ENCODE measurements around the gene LRRC4.
A peak's percentile ranks its signal among the peaks of the same experiment; 100 is the strongest.

LRRC4 gene

GRCh38 chr7:128068785-128069184 is 37.5 kb upstream of the LRRC4 start:
- H3K9me3 Mint-ChIP-seq, result no peaks in the 10 kb centered on the region
- no peaks in the 10 kb centered on the region for H3K27me3 Mint-ChIP-seq (ENCODE audit: low read depth)
- H3K27ac Mint-ChIP-seq, result no peak overlapping the region
- H3K4me1 Mint-ChIP-seq (ENCODE audit: low read depth), result peaks cover 11% of the 10 kb centered on the region
- peaks cover under 1% of the 10 kb centered on the region for H3K36me3 Mint-ChIP-seq (ENCODE audit: low read depth)
- no peak overlapping the region for H3K4me3 Mint-ChIP-seq

DNA sequence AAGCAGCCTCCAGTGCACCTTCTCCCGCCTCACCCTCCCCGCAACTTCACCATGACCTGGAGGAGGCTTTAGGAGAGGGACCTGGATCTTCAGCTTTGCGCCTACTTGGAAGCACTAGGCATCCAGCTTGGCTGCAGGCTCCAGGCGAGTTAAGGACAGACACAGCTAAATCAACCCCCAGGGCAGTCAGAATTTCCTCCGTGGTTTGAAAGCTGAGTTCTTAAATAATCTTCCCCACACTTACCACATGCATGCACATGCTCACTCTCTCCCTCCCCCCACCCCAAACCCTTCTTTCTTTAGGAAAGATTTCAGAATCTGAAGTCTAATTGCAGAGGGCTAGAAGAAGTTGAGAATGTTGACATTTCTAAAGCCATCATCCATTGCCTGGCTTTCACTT is 36.7 kb upstream of the LRRC4 start:
- Mint-ChIP-seq H3K4me1 (ENCODE audit: low read depth) (peaks cover 11% of the 10 kb centered on the region), H3K4me3 (no peak overlapping the region), H3K36me3 (ENCODE audit: low read depth) (peaks cover 3% of the 10 kb centered on the region), H3K27ac (no peak overlapping the region), H3K27me3 (ENCODE audit: low read depth) (no peaks in the 10 kb centered on the region), H3K9me3 (no peaks in the 10 kb centered on the region)

GRCh38 chr7:128066858-128067257 is 35.6 kb upstream of the LRRC4 start:
- Mint-ChIP-seq H3K4me3 (no peak overlapping the region), H3K4me1 (ENCODE audit: low read depth) (peaks cover 11% of the 10 kb centered on the region), H3K9me3 (no peaks in the 10 kb centered on the region), H3K27me3 (ENCODE audit: low read depth) (no peaks in the 10 kb centered on the region), H3K27ac (no peak overlapping the region), H3K36me3 (ENCODE audit: low read depth) (peaks cover 5% of the 10 kb centered on the region)

DNA sequence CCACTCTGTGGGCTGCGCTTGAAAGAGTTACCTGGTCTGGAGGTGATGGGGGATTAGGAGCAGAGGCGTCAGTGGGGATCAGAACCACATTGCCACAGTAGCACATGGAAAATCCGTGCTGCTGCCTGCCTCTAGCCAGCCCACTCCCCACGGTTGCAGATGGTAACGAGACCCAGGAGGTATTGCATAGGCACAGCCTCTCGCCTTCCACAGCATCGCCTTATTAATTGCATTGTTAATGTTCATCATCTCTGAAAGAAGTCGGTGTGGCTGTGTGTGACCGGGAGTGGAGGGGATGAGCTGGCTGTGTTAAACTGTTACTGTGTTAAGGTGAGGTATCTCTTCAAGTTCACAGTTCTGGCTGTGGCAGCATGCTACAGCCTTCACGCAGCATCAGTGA is 35.2 kb upstream of the LRRC4 start:
- no peaks in the 10 kb centered on the region for H3K27me3 Mint-ChIP-seq (ENCODE audit: low read depth)

DNA sequence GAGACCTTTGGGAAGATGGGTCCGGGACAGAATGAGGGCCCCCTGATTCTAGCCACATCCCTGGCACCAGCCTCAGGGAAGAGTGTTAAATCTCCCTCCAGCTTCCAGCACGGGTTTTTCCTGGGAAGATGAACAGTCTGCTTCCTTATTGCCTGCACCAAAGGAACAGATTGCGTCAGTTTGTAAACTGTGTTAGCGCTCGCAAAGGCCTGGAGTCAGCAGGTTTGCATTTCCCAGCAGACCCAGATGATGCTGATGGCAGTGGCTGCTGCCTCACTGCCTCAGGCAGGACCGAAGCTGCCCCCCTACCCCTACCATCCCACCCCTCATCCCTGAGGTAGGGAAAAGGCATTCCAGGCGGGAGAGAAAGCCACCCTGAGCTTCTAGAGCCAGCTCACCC is 34.6 kb upstream of the LRRC4 start:
- no peak overlapping the region for H3K4me3 Mint-ChIP-seq
- peaks cover 7% of the 10 kb centered on the region for H3K4me1 Mint-ChIP-seq (ENCODE audit: low read depth)
- no peak overlapping the region for H3K27ac Mint-ChIP-seq
- H3K9me3 Mint-ChIP-seq, result no peaks in the 10 kb centered on the region
- peaks cover 5% of the 10 kb centered on the region for H3K36me3 Mint-ChIP-seq (ENCODE audit: low read depth)
- no peaks in the 10 kb centered on the region for H3K27me3 Mint-ChIP-seq (ENCODE audit: low read depth)

More for the DNA sequence above, 35.2 kb upstream of the LRRC4 start:
- peaks cover 5% of the 10 kb centered on the region for H3K36me3 Mint-ChIP-seq (ENCODE audit: low read depth)
- H3K4me1 Mint-ChIP-seq (ENCODE audit: low read depth), result peaks cover 9% of the 10 kb centered on the region
- H3K4me3 Mint-ChIP-seq, result no peak overlapping the region
- H3K27ac Mint-ChIP-seq, result no peak overlapping the region
- no peaks in the 10 kb centered on the region for H3K9me3 Mint-ChIP-seq

DNA sequence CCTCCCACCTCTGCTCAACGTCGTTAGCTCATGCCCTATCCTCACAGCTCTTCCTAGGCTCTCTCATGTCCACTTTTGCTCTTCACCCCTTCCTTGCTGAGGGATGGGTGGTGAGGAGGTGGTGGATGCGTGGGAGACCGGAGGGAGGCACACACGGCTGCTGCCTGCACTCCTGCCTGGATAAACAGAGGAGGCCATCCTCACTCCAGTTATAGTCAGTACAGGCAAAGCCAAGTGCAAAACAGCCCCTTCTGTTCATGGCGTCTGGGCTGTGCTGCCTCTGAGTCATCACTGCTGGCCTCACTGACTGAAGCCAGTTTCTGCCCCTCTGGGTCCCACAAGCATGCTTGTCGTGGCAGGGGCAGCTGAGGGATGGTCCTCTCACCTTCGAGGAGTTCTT is 31.9 kb upstream of the LRRC4 start:
- Mint-ChIP-seq H3K4me1 (ENCODE audit: low read depth) (peaks cover 25% of the 10 kb centered on the region), H3K27ac (no peak overlapping the region), H3K36me3 (ENCODE audit: low read depth) (peaks cover 9% of the 10 kb centered on the region), H3K27me3 (ENCODE audit: low read depth) (no peaks in the 10 kb centered on the region), H3K9me3 (no peaks in the 10 kb centered on the region), H3K4me3 (no peak overlapping the region)

GRCh38 chr7:128060018-128060417 is 28.8 kb upstream of the LRRC4 start:
- Mint-ChIP-seq H3K27ac (peak overlapping the region; percentile 62), H3K36me3 (ENCODE audit: low read depth) (peaks cover 12% of the 10 kb centered on the region), H3K4me3 (no peak overlapping the region), H3K27me3 (ENCODE audit: low read depth) (no peaks in the 10 kb centered on the region), H3K4me1 (ENCODE audit: low read depth) (peaks cover 30% of the 10 kb centered on the region), H3K9me3 (no peaks in the 10 kb centered on the region)

DNA sequence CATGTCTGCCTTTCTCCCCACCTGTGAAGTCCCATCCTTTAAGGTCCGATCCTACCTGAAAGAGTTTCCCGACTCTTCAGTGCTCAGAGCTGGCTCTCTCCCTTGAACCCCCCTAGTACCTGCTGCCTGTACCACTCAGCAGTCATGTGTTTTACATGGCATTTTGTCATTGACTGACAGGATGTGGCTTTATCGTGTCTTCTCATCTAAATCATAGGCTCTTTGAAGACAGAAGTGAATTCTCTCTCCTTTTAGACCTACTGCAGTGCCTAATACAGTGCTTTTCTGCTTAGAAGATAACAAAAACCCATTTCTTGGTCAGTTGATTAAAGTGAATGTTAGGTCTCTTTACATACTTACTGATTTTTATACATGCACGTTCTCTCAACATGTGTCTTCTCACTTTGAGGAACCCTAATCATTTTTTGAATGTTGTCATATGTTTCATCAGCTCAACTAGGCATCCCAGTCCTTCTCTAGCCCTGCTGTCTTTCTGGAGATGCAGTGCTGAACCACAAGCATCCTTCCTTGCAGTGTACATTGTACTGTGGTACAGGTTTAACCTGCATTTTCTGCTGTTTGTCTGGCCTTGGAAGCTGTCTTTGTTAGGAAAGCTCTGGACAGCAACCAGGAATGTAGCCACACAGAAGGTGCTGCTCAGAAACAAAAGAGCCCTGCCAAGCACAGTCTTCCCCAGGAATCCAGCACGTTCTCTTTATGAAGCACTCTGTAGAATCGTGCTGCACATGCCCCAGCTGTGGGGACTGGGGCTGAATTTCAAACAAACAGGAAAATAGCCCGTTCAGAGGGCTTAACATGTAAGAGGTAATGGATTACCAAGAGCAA is 28.1 kb upstream of the LRRC4 start:
- Mint-ChIP-seq H3K9me3 (no peaks in the 10 kb centered on the region), H3K27ac (peak overlapping the region; percentile 62), H3K4me1 (ENCODE audit: low read depth) (peaks cover 27% of the 10 kb centered on the region), H3K4me3 (peak overlapping the region; percentile 13), H3K27me3 (ENCODE audit: low read depth) (no peaks in the 10 kb centered on the region), H3K36me3 (ENCODE audit: low read depth) (peaks cover 12% of the 10 kb centered on the region)

DNA sequence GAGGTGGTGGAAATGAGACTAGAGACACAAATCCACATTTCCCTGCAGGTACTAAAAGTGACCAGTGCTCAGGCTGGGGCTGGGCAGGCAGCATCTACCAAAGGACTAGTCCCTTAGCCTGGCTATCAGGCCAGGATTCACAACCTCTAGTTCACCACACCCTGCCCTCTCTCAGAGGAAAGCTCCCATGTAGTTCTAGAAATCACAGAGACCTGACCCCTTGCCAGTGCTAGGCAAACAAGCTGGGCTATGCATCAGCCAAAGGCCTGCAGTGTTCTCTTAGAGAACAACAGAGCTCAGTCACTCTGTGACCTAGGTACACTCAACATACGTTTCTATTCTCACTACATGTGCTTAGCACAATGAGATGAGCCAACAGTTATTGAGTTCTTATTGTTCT is 26.7 kb upstream of the LRRC4 start:
- peaks cover 27% of the 10 kb centered on the region for H3K4me1 Mint-ChIP-seq (ENCODE audit: low read depth)
- no peak overlapping the region for H3K27ac Mint-ChIP-seq

GRCh38 chr7:128056901-128057300 is 25.7 kb upstream of the LRRC4 start:
- peaks cover 7% of the 10 kb centered on the region for H3K36me3 Mint-ChIP-seq (ENCODE audit: low read depth)

More for the DNA sequence above, 26.7 kb upstream of the LRRC4 start:
- Mint-ChIP-seq H3K27me3 (ENCODE audit: low read depth) (no peaks in the 10 kb centered on the region), H3K4me3 (no peak overlapping the region), H3K9me3 (no peaks in the 10 kb centered on the region), H3K36me3 (ENCODE audit: low read depth) (peaks cover 9% of the 10 kb centered on the region)

DNA sequence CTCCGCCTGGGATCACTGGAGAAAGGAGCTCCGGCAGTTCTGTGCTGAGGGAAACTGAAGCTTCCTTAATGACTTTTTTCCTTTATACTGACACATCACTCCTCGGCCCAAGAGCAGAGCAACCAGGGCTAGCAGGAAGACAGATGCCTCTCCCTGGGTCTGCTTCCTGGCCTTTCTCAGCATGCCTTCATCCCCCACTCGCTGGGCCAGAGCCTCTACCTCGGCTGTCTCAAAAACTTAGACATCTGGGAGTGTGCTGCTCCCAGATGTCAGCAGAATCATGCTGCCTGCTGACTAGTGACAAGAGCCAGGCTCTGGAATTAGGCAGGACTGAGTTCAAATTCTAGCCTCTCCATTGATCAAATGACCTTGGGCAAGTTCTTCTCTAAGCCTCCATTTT is 24.4 kb upstream of the LRRC4 start:
- no peaks in the 10 kb centered on the region for H3K27me3 Mint-ChIP-seq (ENCODE audit: low read depth)
- H3K27ac Mint-ChIP-seq, result no peak overlapping the region
- no peaks in the 10 kb centered on the region for H3K9me3 Mint-ChIP-seq
- no peak overlapping the region for H3K4me3 Mint-ChIP-seq
- peaks cover 27% of the 10 kb centered on the region for H3K4me1 Mint-ChIP-seq (ENCODE audit: low read depth)
- peaks cover 7% of the 10 kb centered on the region for H3K36me3 Mint-ChIP-seq (ENCODE audit: low read depth)

More at GRCh38 chr7:128056901-128057300, 25.7 kb upstream of the LRRC4 start:
- Mint-ChIP-seq H3K27ac (no peak overlapping the region), H3K4me3 (no peak overlapping the region), H3K27me3 (ENCODE audit: low read depth) (no peaks in the 10 kb centered on the region), H3K9me3 (no peaks in the 10 kb centered on the region), H3K4me1 (ENCODE audit: low read depth) (peaks cover 27% of the 10 kb centered on the region)

DNA sequence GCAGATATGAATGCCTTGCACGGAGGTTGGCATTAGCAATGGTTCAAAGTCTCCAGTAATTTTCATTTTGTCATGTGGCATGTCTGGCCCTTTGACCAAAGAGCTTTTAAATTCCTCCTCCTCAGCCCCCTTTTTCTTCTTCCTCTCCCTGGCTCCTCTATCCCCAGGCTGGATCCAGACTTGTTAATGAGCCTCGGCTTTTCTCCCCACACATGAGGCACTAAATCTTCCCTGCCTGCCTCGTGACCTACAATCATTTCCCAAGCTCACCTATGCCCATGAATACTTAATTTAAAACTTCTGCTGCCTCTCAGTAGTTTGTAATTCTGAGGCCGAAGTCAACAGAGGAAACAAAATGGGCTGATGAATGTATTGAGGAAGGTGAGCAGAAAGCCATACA is 23.3 kb upstream of the LRRC4 start:
- Mint-ChIP-seq H3K36me3 (ENCODE audit: low read depth) (peaks cover 7% of the 10 kb centered on the region), H3K4me1 (ENCODE audit: low read depth) (peaks cover 17% of the 10 kb centered on the region), H3K27me3 (ENCODE audit: low read depth) (no peaks in the 10 kb centered on the region), H3K27ac (no peak overlapping the region), H3K9me3 (no peaks in the 10 kb centered on the region), H3K4me3 (no peak overlapping the region)

DNA sequence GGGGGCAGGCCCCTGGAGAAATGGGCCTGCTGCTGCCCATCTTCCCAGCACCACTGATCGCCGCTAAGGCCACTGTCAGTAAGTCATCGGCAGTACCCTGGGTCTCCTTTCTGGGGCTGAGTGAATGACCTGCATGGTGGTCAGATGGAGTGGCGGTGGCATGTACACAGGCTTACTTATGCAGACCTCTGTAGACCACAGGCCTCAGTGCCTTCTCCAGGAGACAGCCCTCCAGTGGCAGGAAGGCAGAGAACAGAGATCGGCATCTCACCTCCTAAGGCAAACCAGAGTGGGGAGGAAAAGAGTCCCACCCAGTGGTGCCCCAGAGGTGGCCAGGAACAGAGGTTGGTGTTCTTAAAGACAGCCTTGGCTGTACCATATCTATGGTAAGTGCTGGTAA is 22.8 kb upstream of the LRRC4 start:
- Mint-ChIP-seq H3K4me3 (no peak overlapping the region), H3K4me1 (ENCODE audit: low read depth) (peaks cover 12% of the 10 kb centered on the region), H3K27me3 (ENCODE audit: low read depth) (no peaks in the 10 kb centered on the region), H3K27ac (no peak overlapping the region), H3K9me3 (no peaks in the 10 kb centered on the region), H3K36me3 (ENCODE audit: low read depth) (peaks cover 6% of the 10 kb centered on the region)

DNA sequence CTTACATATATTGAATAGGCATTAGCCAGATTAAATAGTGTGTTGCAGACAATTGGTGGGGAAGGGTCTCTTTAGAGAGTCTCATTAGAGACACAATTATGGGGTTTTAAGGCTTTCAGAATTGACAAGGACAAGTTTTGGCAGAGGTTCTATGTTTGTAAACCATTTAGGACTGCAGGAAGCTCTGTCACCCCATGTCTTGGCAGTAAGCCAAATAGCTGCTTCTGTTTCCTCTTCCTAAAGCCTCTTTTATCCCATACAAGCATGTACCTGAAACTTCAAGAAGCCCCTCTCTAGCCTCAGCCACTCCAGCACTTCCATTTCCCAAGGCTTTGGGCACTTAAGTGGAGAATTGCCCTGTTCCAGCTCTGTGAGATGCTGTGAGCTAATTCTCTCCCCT is 21.8 kb upstream of the LRRC4 start:
- Mint-ChIP-seq H3K4me3 (no peak overlapping the region), H3K27ac (no peak overlapping the region), H3K27me3 (ENCODE audit: low read depth) (no peaks in the 10 kb centered on the region), H3K4me1 (ENCODE audit: low read depth) (peaks cover 5% of the 10 kb centered on the region), H3K9me3 (no peaks in the 10 kb centered on the region), H3K36me3 (ENCODE audit: low read depth) (peaks cover 3% of the 10 kb centered on the region)

GRCh38 chr7:128052404-128052803 is 21.2 kb upstream of the LRRC4 start:
- Mint-ChIP-seq H3K27me3 (ENCODE audit: low read depth) (no peaks in the 10 kb centered on the region), H3K4me1 (ENCODE audit: low read depth) (peaks cover 2% of the 10 kb centered on the region), H3K4me3 (no peak overlapping the region), H3K36me3 (ENCODE audit: low read depth) (peaks cover 3% of the 10 kb centered on the region), H3K9me3 (no peaks in the 10 kb centered on the region), H3K27ac (no peak overlapping the region)
